SU-DHL-6 (cell line): ENCODE measurements around the gene NPHP4.

Experiments used
- CTCF ChIP-seq: fragments of 200-600 bp; sonication (generic); IDR thresholded peaks from one replicate; pipeline ENCODE4 v1.5.1; 2017; ENCODE audit warnings: antibody characterized with exemption, mild to moderate bottlenecking, low read length, moderate library complexity; ENCODE audit not compliant: insufficient read depth, poor library complexity, severe bottlenecking
- EZH2phosphoT487 ChIP-seq: fragments of 200-600 bp; sonication (generic), shearing (Covaris generic); conservative IDR thresholded peaks from 2 replicates; pipeline ENCODE4 v1.6.1; 2018; ENCODE audit warnings: mild to moderate bottlenecking, antibody characterized with exemption, low read length, moderate library complexity, mixed read lengths

- no peak for TF ChIP-seq CTCF
- no peak for TF ChIP-seq EZH2phosphoT487
Measured at GRCh38 chr1:5849550-5849949, 142.7 kb downstream of the NPHP4 start.
